Esophagus squamous epithelium (tissue), 4 donors: Measurements from ENCODE around the gene SLC9A8.

Experiments used
- POLR2A ChIP-seq, 4 donors: fragments of 450-650 bp; IDR thresholded peaks; one replicate each; pipeline ENCODE4 v1.6.1; 2017; ENCODE audit warnings: antibody characterized with exemption in 4 of 4, mild to moderate bottlenecking in 4 of 4, moderate library complexity in 3 of 4
- TF ChIP-seq, protein P1 (sequence below), 6 experiments: fragments of 450-650 bp in 4 of 6; fragments of 200-600 bp in 2 of 6; sonication (generic) in 2 of 6; IDR thresholded peaks; one replicate each; pipeline ENCODE4 v1.5.1; 2016 to 2019; ENCODE audit warnings: antibody characterized with exemption in 6 of 6, mild to moderate bottlenecking in 4 of 6, moderate library complexity in 4 of 6

DNA sequence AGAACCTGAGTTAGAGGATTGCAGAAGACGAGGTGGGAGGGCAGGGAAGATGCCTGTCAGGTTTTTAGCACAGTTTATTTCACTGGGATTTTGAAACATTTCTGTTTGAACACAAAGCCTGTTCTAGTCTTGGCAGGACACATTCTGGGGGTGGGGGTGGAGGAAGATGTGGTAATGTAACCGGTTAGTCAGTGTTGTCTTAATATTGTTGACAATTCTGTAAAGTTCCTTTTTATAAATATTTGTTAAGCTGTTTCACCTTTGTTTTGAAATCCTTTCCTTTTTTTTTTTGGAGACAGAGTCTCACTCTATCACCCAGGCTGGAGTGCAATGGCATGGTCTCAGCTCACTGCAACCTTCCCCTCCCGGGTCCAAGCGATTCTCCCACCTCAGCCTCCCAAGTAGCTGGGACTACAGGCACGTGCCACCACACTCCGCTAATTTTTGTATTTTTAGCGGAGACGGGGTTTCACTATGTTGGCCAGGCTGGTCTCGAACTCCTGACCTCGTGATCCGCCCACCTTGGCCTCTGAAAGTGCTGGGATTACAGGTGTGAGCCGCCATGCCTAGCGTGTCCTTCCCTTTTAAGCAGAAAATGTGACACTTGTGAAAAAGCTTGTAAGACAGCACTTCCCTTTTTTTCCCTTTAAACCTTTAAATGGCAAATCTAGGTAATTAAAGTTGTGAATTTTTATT is 20.2 kb downstream of the SLC9A8 start:
- TF ChIP-seq, protein P1, sequence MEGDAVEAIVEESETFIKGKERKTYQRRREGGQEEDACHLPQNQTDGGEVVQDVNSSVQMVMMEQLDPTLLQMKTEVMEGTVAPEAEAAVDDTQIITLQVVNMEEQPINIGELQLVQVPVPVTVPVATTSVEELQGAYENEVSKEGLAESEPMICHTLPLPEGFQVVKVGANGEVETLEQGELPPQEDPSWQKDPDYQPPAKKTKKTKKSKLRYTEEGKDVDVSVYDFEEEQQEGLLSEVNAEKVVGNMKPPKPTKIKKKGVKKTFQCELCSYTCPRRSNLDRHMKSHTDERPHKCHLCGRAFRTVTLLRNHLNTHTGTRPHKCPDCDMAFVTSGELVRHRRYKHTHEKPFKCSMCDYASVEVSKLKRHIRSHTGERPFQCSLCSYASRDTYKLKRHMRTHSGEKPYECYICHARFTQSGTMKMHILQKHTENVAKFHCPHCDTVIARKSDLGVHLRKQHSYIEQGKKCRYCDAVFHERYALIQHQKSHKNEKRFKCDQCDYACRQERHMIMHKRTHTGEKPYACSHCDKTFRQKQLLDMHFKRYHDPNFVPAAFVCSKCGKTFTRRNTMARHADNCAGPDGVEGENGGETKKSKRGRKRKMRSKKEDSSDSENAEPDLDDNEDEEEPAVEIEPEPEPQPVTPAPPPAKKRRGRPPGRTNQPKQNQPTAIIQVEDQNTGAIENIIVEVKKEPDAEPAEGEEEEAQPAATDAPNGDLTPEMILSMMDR (IDR thresholded peaks at IDR 0.05) = no peak
- TF ChIP-seq POLR2A (IDR thresholded peaks at IDR 0.05) = no peak
